Kidney glomerular epithelial cell (primary cell): ENCODE results near the gene CLEC20A.
A peak's percentile ranks its signal among the peaks of the same experiment; 100 is the strongest.

ENCODE experiments used
- DNase-seq: peaks from one replicate; lab custom pipeline; 2025; lab: John Stamatoyannopoulos, UW

Gene CLEC20A

GRCh38 chr1:178500091-178500770 lies 3.5 kb upstream of the CLEC20A start:
- DNase-seq, result no peak

DNA sequence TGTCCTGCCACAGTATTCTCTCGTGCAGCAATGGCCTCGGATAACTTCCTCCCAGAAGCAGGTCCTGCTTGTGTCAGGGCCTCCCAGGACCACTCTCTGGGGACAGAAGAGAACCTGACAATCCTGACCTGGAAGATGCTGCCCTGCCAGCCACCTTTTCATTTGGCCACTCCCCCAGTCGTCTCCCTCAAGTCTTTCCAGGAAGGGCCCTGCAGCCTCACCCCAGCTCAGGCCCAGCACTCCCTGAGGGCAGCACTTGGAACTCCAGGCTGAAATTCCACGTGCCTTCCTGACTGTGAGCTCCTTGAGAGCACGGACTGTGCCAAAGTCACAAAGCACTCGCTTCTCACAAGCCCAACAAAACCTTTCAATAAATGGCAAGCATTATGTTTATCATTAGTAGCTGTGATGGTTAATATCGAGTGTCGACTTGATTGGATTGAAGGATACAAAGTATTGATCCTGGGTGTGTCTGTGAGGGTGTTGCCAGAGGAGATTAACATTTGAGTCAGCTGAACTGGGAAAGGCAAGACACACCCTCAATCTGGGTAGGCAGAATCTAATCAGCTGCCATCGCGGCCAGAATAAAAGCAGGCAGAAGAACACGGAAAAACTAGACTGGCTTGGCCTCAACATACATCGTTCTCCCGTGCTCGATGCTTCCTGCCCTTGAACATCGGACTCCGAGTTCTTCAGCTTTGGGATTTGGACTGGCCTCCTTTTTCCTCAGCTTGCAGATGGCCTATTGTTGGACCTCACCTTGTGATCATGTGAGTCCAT lies 2.3 kb upstream of the CLEC20A start:
- DNase-seq, result no peak

DNA sequence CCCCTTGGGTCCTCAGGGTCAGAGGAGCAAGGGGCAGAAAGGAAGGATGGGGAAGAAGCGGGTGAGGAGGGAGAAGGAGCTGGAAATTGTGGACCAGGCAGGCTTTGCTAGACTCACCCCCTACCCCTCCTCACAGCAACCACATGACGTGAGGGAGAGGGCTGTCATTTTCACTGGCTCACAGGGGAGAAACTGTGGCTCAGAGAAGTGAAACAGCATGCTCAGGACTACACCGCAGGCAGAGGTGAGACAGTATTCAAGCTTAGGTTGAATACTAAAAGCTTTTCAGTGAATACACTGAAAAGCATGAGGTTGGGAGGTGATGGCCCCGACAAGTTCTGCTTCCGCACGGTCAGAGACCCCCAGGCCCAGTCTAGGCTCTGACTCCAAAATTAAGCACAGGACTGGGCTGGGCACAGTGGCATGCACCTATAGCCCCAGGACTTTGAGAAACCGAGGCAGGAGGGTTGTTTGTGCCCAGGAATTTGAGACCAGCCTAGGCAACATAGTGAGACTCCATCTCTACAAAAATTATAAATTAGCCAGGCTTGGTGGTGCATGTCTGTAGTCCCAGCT lies 1.2 kb upstream of the CLEC20A start:
- no peak for DNase-seq

DNA sequence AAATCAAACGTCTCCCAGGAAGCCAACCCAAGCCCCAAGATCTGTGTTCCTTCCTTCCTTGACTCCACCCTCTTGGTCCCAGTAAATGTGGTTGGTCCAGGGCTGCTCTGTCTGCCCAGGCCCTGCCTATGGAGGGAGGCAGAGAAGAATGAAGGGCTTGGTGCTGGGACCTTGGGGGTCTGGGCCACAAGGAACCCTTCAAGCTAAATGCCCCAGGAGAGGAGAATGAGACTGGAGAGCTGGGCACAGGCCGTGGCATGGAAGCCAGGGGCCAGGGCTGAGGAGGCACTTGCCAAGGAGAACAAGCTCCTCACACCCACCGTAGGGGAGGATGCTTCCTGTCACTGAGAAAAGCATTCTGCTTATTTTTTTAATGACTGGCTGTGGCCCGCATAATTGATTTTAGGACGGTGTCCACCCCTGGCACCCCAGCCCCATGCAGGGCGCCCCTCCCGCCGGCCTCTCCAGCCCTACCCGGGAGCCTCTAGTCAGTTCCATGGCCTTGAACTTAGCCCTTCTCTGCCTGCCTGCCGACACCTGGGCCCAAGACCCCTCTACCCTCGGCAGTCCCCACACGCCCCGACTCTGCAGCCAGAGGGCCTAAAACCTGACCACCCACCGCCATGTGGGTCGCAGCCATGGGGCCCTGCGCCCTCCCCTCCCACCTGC lies 889 bp downstream of the CLEC20A start:
- DNase-seq, result no peak

DNA sequence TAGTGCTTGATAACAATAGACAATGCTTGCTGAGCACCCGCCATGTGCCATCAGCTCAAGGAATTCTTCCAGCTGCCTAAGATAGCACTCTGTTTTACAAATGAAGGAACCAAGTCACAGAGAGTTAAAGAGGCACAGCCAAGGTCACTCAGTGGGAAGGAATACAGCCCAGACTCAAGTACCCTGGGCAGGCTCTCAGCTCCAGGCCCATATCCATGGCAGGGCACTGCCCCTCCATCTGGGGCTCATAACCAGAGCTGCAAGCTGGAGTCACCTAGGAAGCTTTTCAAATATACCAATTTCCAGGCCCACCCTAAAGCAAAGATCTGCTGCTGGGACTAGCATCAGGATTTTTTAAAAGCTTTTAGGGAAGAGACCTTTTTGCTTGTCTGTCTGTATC lies 1.6 kb downstream of the CLEC20A start:
- DNase-seq, result no peak

DNA sequence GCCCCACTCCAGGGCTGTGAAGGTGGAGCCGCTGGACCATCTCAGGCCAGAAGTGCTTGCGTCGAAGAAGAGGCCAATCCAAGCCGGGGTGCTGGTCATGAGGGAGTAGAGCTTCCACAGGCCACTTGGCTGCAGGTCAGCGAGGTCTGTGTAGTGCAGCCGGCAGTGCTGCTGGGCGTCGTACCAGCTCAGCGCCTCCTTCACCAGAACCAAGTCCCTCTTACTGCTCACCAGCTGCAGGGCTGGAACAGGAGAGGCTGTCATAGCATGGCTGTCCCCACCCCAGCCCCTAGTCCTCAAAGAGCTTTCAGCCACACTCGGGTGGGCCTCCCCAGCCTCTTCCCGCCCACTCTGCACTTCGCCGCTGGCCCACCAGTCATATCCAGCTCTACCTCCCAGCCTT lies 2.2 kb downstream of the CLEC20A start:
- DNase-seq, result no peak

DNA sequence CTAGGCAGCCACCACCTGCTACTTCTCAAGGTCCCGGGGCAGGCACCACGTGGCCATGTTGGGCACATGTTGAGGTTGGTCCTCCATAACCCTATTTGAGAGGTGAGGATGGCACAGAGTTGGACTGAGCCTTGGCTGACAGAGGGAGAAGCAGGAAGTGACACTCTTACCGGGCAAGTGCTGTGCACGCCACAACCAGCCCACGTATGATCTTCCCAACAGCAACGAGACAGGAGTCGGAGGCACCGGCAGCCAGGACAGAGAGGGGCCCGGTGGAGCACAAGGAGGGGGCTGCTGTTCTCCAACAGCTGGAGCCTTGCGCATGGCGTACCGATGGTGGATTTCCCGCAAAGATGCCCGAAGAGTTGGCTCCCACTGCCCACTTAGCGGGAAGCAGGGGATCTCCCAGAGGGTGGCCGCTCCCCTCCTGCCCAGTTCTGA lies 3.4 kb downstream of the CLEC20A start:
- DNase-seq, result no peak

DNA sequence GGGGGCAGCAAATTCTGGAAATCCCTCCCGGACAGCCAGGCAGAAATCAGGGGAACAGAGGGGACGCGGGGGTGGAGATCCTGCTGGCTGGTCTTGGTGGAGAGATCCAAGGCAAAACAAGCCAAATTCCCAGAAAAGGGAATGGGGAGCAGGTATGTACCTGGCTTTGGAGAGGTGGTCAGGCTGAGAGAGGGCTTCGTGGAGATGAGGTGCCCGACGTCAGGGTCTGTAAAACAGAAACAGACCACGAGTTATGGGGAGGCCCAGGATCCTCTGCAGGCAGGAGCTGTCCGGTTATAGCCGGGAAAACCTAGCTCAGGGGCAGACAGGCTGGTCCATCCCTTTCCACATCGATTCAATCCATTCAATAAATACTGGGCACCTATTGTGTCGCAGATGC lies 4.4 kb downstream of the CLEC20A start:
- no peak for DNase-seq

GRCh38 chr1:178491721-178492120 lies 5.0 kb downstream of the CLEC20A start:
- no peak for DNase-seq

DNA sequence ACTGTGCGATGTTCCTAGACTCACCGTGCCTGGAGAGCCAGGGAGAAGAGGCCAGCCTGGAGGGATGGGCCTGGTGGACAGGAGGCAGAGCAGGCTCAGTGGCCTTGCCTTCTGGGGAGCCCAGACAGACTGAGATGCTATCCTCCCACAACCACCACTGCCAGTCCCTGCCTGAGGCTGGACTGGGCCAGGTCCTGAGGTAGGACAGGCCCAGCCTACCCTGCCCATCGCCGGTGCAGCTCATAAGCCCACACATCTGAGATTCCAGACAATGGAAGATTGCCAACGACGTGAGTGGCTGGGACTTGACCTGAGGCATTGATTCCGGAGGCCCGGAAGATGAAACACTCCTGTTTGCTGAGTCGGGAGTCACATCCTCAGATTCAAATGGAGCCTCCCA lies 5.8 kb downstream of the CLEC20A start:
- DNase-seq, result no peak

DNA sequence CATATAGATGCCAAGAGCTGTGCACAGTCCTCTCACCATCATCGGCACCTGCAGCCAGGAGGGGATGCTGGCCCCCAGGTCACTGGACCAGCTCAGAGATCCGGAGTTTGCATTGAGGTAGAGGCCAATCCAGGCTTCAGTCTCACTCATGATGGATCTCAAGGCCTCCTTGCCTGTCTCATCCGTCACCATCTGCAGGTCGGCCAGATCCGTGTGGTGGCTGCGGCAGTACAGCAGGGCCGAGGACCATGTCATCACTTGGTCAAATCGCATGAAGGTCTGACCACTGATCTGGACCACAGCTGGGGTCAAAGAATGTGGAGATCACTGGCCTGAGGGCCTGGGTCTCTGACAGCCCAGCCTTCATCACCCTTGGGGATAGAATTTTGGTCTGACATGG lies 6.6 kb downstream of the CLEC20A start:
- no peak for DNase-seq

DNA sequence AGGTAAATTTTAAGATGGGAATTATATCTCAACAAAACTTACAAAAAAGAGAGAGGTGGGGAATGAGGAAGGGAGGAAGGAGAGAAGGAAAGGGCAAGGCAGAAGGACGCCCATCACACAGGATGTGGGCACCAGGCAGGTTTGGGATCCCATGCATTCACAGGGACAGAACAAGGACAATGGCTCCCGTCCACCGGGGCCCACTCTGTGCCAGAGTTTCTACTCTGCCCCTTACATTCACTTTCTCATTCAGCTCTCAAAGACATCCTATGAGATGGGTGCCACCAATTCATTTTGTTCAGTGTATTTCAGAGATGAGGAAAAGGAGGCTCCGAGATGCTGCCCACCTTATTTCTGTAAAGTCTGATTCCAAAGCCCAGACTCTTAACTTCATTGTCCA lies 7.4 kb downstream of the CLEC20A start:
- no peak for DNase-seq

DNA sequence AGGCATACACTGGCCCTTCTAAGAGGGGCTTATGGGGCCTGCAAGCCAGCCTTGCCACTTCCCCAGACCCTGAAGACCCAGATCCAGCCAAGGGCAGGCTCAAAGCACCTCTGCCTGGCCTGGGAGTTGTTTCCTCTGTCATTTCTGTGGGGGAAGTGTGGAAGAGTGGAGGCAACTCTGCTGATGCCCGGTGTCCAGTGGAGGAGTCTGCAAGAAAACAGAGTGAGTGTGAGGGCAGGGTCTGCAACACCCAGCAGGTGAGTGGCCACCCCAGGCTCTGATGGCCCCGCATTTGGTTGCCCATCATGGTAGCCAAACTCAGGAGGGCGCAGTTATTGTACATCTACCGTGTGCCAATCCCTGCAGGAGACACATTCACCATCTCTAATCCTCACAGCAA lies 8.4 kb downstream of the CLEC20A start:
- no peak for DNase-seq

GRCh38 chr1:178487070-178487615 lies 9.6 kb downstream of the CLEC20A start:
- DNase-seq, result no peak

- no peak for DNase-seq
Observed at GRCh38 chr1:178486100-178487069, 10.4 kb downstream of the CLEC20A start.

DNA sequence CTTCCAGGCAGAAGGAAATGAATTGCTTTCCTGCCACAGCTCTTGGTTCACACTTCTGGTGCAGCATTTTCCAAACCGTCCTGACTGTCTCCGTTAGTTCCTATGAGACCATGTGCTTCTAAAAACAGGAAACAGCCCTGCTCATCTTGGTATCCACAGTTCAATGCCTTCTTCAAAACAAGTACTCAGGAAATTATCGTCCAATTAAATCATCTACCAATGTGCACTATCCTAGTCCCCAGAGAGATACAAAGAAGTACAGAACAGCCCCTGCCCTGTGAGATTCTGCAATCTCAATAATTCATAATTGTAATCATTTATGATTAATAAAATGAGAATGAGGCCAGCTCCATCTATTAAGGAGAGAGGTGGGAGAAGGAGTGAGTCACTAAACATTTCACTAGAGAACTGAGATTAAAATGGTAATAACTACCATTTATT lies 11.2 kb downstream of the CLEC20A start:
- peak; percentile 21 for DNase-seq

- no peak for DNase-seq
Observed at GRCh38 chr1:178484698-178485225, 12.0 kb downstream of the CLEC20A start.

GRCh38 chr1:178483251-178483957 lies 13.4 kb downstream of the CLEC20A start:
- DNase-seq, result no peak

DNA sequence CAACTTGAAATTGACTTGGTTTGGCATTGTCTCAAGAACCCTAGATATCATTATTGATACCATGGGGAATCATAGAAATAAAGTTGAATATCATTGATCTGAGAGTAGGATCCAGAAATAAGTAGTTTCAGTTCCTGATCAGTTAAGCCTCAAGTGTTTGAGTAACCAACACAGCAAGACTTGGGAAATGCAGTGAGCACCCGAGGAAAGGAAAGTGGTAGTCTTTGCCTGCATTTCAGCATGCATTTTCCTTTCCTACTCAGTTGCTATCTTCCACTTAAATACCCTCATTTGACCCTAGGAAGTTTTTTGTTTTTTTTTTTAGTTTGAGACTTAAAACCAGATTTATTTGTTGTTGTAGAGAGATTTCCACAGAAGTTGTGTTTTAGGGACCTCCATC lies 18.9 kb downstream of the CLEC20A start:
- DNase-seq, result no peak

- no peak for DNase-seq
Observed at GRCh38 chr1:178477373-178477772, 19.4 kb downstream of the CLEC20A start.
